GM12891 (cell line): Measurements from ENCODE around the gene MYO9B.

Experiments used
- DNase-seq: peaks from one replicate; pipeline ENCODE4 v3.0.0; 2011; ENCODE audit warnings: low spot score; ENCODE audit not compliant: insufficient read length
- FAIRE-seq: peaks from 2 replicates; lab custom pipeline; 2011; peaks lifted over from hg19 to GRCh38; lab: Jason Lieb, UNC
- PAX5 ChIP-seq: IDR thresholded peaks from 2 replicates; pipeline ENCODE4 v1.6.1; 2011; ENCODE audit warnings: low read length, moderate library complexity, mild to moderate bottlenecking; ENCODE audit not compliant: insufficient read depth, severe bottlenecking
- POLR2A ChIP-seq: IDR thresholded peaks from 2 replicates; pipeline ENCODE4 v1.6.1; 2011; ENCODE audit warnings: low read depth, low read length, control low read depth
- POLR2AphosphoS5 ChIP-seq: IDR thresholded peaks from 2 replicates; pipeline ENCODE4 v1.6.1; 2011; ENCODE audit warnings: low read depth, low read length, control low read depth
- POU2F2 ChIP-seq: IDR thresholded peaks from 2 replicates; pipeline ENCODE4 v1.6.1; 2011; ENCODE audit warnings: low read depth, mild to moderate bottlenecking, control low read depth, low read length, moderate library complexity
- SPI1 ChIP-seq: IDR thresholded peaks from 2 replicates; pipeline ENCODE4 v1.6.1; 2011; ENCODE audit warnings: low read depth, low read length, control low read depth
- TAF1 ChIP-seq: IDR thresholded peaks from 2 replicates; pipeline ENCODE4 v1.6.1; 2011; ENCODE audit warnings: low read depth, low read length, control low read depth

Gene MYO9B

GRCh38 chr19:17121736-17122293, 46.2 kb downstream of the MYO9B start:
- no peak for TF ChIP-seq POLR2A
- no peak for TF ChIP-seq TAF1
- no peak for TF ChIP-seq POU2F2
- no peak for TF ChIP-seq SPI1
- no peak for TF ChIP-seq POLR2AphosphoS5
- no peak for TF ChIP-seq PAX5
- no peak for DNase-seq
- FAIRE-seq: peak; percentile 16

GRCh38 chr19:17123041-17123440, 47.5 kb downstream of the MYO9B start:
- peak; percentile 9 for FAIRE-seq
- DNase-seq: no peak
- TF ChIP-seq SPI1: no peak
- TF ChIP-seq PAX5: no peak
- TF ChIP-seq TAF1: no peak
- TF ChIP-seq POU2F2: no peak
- TF ChIP-seq POLR2A: no peak

- TF ChIP-seq TAF1 (no peak), SPI1 (no peak), PAX5 (no peak), POLR2AphosphoS5 (no peak), POU2F2 (no peak), POLR2A (no peak)
- no peak for DNase-seq
- peak; percentile 86 for FAIRE-seq
These were observed 48.4 kb downstream of the MYO9B start for GRCh38 chr19:17124025-17124424.

GRCh38 chr19:17125062-17125727, 49.6 kb downstream of the MYO9B start:
- DNase-seq: peak; percentile 56
- TF ChIP-seq POLR2A (no peak; the same call in 1 of the 2 replicates), POU2F2 (no peak), POLR2AphosphoS5 (no peak; the same call in 1 of the 2 replicates), PAX5 (no peak), TAF1 (no peak), SPI1 (no peak)
- FAIRE-seq: peak; percentile 97

- FAIRE-seq (no peak), DNase-seq (peak; percentile 68)
- peak; percentile 89 for TF ChIP-seq POLR2AphosphoS5
- TF ChIP-seq POLR2A: no peak; the same call in none of the 2 replicates
- no peak; the same call in none of the 2 replicates for TF ChIP-seq POU2F2
- TF ChIP-seq SPI1: peak; percentile 89
- no peak; the same call in 1 of the 2 replicates for TF ChIP-seq TAF1
- peak; percentile 78 for TF ChIP-seq PAX5
These were observed 50.4 kb downstream of the MYO9B start for GRCh38 chr19:17125728-17126677.

GRCh38 chr19:17127671-17128070, 52.1 kb downstream of the MYO9B start:
- TF ChIP-seq TAF1 (no peak), POLR2AphosphoS5 (no peak), PAX5 (no peak), POLR2A (no peak), SPI1 (no peak)
- DNase-seq (no peak), FAIRE-seq (no peak)

GRCh38 chr19:17128403-17128802, 52.8 kb downstream of the MYO9B start:
- TF ChIP-seq POLR2A: no peak
- no peak for TF ChIP-seq POU2F2
- no peak for TF ChIP-seq SPI1
- no peak for TF ChIP-seq TAF1
- TF ChIP-seq PAX5: no peak
- no peak for TF ChIP-seq POLR2AphosphoS5
- FAIRE-seq (no peak), DNase-seq (no peak)

GRCh38 chr19:17128820-17129219, 53.2 kb downstream of the MYO9B start:
- TF ChIP-seq POLR2AphosphoS5 (0 out of 2 replicates have a peak, but pooled peaks have one; percentile 8), SPI1 (no peak)
- FAIRE-seq: no peak
- DNase-seq: no peak

- no peak for FAIRE-seq
These were observed 53.8 kb downstream of the MYO9B start for GRCh38 chr19:17129377-17129776.

More at GRCh38 chr19:17129377-17129776, 53.8 kb downstream of the MYO9B start:
- no peak for DNase-seq
- TF ChIP-seq SPI1 (no peak), TAF1 (no peak), PAX5 (no peak)
